Nephron (organoid): ENCODE results near the gene SPCS3.
"Not testable (repeated sequence)": the region's sequence is repeated elsewhere in the genome, so short reads cannot be mapped to it uniquely, and the experiment has no call there.

ENCODE experiments used
- H3K27ac Mint-ChIP-seq, 3 experiments: 2 replicates each; pipeline ENCODE4 v1.8.0; 2020; ENCODE audit warnings: mixed read lengths in 3 of 3, mild to moderate bottlenecking in 2 of 3, moderate library complexity in 1 of 3
- H3K27me3 Mint-ChIP-seq: 2 replicates; pipeline ENCODE4 v1.8.0; 2021; ENCODE audit warnings: low read depth, mild to moderate bottlenecking, moderate library complexity, mixed read lengths
- H3K36me3 Mint-ChIP-seq: 2 replicates; pipeline ENCODE4 v1.8.0; 2020; ENCODE audit warnings: low read depth, mixed read lengths
- H3K4me1 Mint-ChIP-seq: 2 replicates; pipeline ENCODE4 v1.8.0; 2020; ENCODE audit warnings: mixed read lengths
- H3K4me3 Mint-ChIP-seq, 3 experiments: 2 replicates each; pipeline ENCODE4 v1.8.0; 2020; ENCODE audit warnings: mild to moderate bottlenecking in 3 of 3, mixed read lengths in 3 of 3, moderate library complexity in 2 of 3
- H3K9me3 Mint-ChIP-seq: 2 replicates; pipeline ENCODE4 v1.8.0; 2020; ENCODE audit warnings: mixed read lengths
- TF ChIP-seq, protein P1 (sequence below), 3 experiments: fragments of 200-600 bp; sonication (generic); IDR thresholded peaks; one replicate each; pipeline ENCODE4 v1.5.0; 2021; ENCODE audit warnings: antibody characterized with exemption in 3 of 3; ENCODE audit not compliant: unreplicated experiment in 3 of 3

SPCS3 gene

GRCh38 chr4:176289561-176289960, 30.2 kb upstream of the SPCS3 start:
- no peak overlapping the region for H3K27ac Mint-ChIP-seq
- TF ChIP-seq, protein P1, sequence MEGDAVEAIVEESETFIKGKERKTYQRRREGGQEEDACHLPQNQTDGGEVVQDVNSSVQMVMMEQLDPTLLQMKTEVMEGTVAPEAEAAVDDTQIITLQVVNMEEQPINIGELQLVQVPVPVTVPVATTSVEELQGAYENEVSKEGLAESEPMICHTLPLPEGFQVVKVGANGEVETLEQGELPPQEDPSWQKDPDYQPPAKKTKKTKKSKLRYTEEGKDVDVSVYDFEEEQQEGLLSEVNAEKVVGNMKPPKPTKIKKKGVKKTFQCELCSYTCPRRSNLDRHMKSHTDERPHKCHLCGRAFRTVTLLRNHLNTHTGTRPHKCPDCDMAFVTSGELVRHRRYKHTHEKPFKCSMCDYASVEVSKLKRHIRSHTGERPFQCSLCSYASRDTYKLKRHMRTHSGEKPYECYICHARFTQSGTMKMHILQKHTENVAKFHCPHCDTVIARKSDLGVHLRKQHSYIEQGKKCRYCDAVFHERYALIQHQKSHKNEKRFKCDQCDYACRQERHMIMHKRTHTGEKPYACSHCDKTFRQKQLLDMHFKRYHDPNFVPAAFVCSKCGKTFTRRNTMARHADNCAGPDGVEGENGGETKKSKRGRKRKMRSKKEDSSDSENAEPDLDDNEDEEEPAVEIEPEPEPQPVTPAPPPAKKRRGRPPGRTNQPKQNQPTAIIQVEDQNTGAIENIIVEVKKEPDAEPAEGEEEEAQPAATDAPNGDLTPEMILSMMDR (IDR thresholded peaks at IDR 0.05; ENCODE audit: unreplicated experiment in 3 of 3): no peak
- no peaks in the 10 kb centered on the region for H3K4me1 Mint-ChIP-seq
- no peaks in the 10 kb centered on the region for H3K27me3 Mint-ChIP-seq
- no peaks in the 10 kb centered on the region for H3K36me3 Mint-ChIP-seq
- no peak overlapping the region for H3K4me3 Mint-ChIP-seq
- no peaks in the 10 kb centered on the region for H3K9me3 Mint-ChIP-seq

DNA sequence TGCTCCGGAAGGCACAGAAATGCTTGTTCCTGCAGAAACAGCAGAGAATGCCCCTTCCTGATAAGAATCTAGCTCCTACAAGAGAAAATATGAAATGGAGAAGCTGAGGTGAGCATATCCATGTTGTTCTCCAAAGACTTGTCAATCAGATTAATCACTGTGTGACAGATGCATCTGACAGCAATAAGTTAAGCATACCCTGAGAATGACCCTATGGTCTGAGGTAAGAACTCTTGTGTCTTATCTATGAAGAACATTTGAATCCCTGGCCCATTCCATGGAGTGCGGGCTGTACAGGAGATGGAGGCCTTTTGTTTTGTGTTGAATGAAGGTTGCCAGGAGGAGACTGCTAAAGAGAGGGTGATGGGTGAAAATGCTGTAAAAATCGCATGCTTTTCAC, 29.2 kb upstream of the SPCS3 start:
- Mint-ChIP-seq H3K4me1 (no peaks in the 10 kb centered on the region), H3K9me3 (no peaks in the 10 kb centered on the region)
- TF ChIP-seq, protein P1 (IDR thresholded peaks at IDR 0.05; ENCODE audit: unreplicated experiment in 3 of 3): no peak

DNA sequence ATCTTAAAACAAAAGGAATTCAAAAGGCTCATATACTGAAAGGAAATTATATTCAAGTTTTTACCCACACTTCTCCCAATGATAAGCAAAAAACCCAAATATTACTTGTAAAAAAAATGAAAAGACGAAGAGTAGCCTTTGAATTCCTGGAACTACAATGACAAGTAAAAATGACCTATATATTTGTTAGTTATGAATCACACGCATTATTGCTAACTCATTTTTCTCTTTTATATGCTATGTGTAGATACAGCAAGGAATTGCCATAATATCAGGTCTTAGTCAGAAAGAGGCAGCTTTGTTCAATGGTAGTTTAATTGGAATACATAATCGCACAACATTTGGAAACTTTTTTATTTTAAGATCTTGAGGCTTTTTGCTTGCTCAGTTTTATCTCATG, 28.0 kb upstream of the SPCS3 start:
- Mint-ChIP-seq H3K36me3 (no peaks in the 10 kb centered on the region), H3K4me3 (no peak overlapping the region), H3K27me3 (no peaks in the 10 kb centered on the region), H3K9me3 (no peaks in the 10 kb centered on the region), H3K4me1 (no peaks in the 10 kb centered on the region), H3K27ac (no peak overlapping the region)
- TF ChIP-seq, protein P1 (IDR thresholded peaks at IDR 0.05; ENCODE audit: unreplicated experiment in 3 of 3): no peak

More for the DNA sequence above, 29.2 kb upstream of the SPCS3 start:
- Mint-ChIP-seq H3K27ac (no peak overlapping the region), H3K4me3 (no peak overlapping the region), H3K36me3 (no peaks in the 10 kb centered on the region), H3K27me3 (no peaks in the 10 kb centered on the region)

GRCh38 chr4:176292920-176293319, 26.8 kb upstream of the SPCS3 start:
- Mint-ChIP-seq H3K27ac (no peak overlapping the region), H3K36me3 (no peaks in the 10 kb centered on the region), H3K27me3 (no peaks in the 10 kb centered on the region), H3K4me1 (no peaks in the 10 kb centered on the region), H3K9me3 (no peaks in the 10 kb centered on the region), H3K4me3 (no peak overlapping the region)
- TF ChIP-seq, protein P1 (IDR thresholded peaks at IDR 0.05; ENCODE audit: unreplicated experiment in 3 of 3): no peak

DNA sequence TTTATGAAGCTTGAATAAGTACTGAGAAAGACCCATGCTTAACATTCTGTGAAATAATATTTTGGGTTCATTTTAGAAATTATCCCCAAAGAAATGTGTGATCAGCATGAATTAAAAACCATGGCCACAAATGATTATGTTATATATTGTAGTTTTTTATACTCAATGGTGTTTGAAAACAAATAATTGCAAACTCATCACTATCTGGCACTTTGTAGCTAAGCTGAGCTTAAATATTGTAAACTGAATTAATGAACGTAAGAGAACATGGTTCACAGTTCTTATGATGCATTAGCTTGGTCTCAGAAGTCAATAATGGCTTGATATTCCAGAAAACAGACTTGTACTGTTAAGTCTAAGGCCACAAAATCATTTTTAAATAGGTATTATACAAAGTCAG, 26.1 kb upstream of the SPCS3 start:
- no peaks in the 10 kb centered on the region for H3K36me3 Mint-ChIP-seq
- no peaks in the 10 kb centered on the region for H3K27me3 Mint-ChIP-seq
- no peak overlapping the region for H3K27ac Mint-ChIP-seq
- TF ChIP-seq, protein P1 (IDR thresholded peaks at IDR 0.05; ENCODE audit: unreplicated experiment in 3 of 3): no peak
- H3K4me3 Mint-ChIP-seq: no peak overlapping the region
- H3K4me1 Mint-ChIP-seq: no peaks in the 10 kb centered on the region
- no peaks in the 10 kb centered on the region for H3K9me3 Mint-ChIP-seq

- H3K36me3 Mint-ChIP-seq, H3K27me3 Mint-ChIP-seq, H3K4me3 Mint-ChIP-seq, H3K9me3 Mint-ChIP-seq, H3K4me1 Mint-ChIP-seq, H3K27ac Mint-ChIP-seq: not testable (repeated sequence)
Measured at GRCh38 chr4:176295907-176296306, 23.9 kb upstream of the SPCS3 start.
